Measurements from ENCODE around the gene RAB17.

The RAB17 gene

DNA sequence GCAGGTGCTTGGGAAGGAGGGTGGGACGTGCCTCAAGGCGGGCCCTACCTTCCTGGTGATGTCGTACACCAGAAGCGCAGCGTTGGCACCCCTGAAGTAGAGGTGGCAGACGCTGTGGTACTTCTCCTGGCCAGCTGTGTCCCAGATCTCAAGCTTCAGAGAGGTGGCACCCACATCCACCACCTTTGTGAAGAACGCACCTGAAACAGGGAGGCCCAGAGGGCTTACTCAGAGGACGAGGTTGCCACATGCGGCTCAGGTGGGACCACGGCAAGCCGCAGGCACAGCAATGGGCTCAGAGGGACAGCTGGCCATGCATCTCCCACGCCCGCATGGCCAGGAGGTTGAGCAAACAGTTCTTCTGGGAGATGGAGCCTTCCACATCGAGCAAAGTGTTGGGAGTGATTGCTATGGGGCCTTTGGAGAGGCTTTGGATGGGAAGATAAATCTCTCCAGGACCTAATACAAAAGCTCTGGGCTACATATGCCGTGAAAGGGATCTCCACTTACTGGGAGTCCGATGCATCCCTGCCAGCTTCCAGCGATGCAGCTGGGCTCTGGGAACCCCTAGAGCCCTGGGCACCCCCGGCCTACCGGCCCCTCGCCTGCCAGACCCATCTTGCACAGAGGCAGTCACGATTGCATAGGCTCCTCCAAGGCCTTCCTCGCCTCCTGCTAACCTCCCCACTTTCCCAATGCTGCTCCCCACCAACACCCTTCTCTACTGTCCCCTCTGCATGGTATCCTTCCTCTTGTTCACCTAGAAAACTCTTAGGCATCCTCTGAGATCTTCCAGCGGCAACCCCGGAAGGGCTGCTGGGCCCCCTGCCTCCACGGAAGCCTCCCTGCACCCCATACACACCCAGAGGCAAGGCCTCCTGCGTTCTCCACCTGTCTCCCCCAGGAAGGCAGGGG lies 12.3 kb downstream of the RAB17 start:
- no peak overlapping the region for H3K4me3 Mint-ChIP-seq
- H3K27ac Mint-ChIP-seq, result no peak overlapping the region
- no peaks in the 10 kb centered on the region for H3K9me3 Mint-ChIP-seq
- no peaks in the 10 kb centered on the region for H3K36me3 Mint-ChIP-seq (ENCODE audit: low read depth)
- H3K4me1 Mint-ChIP-seq (ENCODE audit: low read depth), result peaks cover 5% of the 10 kb centered on the region
- H3K27me3 Mint-ChIP-seq, result no peaks in the 10 kb centered on the region

DNA sequence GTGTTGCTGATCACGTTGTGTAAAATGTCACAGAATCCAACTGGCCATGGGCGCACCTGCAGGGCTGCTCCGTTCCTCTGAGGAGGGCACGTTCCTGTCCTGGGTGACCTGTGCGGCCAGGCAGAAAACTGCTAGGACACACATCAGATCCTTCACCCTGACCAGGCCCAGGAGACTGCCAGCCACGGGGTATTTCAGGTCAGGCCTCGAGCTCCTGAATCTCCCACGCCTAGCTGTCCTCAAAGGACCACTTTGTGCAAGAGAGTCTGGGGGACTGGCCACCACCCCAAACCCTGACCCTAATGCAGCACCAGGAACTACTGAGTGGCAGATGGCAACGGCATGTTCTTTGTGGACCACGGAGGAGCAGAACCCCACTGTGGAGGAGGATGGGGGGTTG lies 13.1 kb downstream of the RAB17 start:
- no peaks in the 10 kb centered on the region for H3K36me3 Mint-ChIP-seq (ENCODE audit: low read depth)
- no peak overlapping the region for H3K4me3 Mint-ChIP-seq
- peaks cover 5% of the 10 kb centered on the region for H3K4me1 Mint-ChIP-seq (ENCODE audit: low read depth)
- H3K27me3 Mint-ChIP-seq, result no peaks in the 10 kb centered on the region
- H3K9me3 Mint-ChIP-seq, result no peaks in the 10 kb centered on the region
- no peak overlapping the region for H3K27ac Mint-ChIP-seq

DNA sequence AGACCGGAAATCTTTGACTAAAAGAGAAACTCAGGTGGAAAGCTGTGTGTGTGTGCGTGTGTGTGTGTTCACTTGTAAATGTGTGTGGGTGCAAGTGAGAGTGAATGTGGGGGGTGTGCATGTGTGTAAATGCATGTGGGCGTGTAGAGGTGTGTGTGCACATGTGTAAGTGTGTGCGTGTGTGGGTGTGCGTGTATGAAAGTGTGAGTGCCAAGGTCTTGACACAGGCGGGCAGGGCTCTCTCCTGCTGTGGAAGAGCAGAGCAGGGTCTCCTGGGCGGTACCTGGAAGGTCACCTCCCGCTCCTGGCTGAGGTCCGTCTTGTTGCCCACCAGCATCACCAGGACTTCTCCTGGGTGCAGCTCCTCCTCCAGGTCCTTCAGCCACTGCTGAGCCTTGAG lies 13.6 kb downstream of the RAB17 start:
- Mint-ChIP-seq H3K4me3 (no peak overlapping the region), H3K27me3 (no peaks in the 10 kb centered on the region), H3K9me3 (no peaks in the 10 kb centered on the region), H3K4me1 (ENCODE audit: low read depth) (peaks cover 5% of the 10 kb centered on the region), H3K36me3 (ENCODE audit: low read depth) (no peaks in the 10 kb centered on the region), H3K27ac (no peak overlapping the region)

DNA sequence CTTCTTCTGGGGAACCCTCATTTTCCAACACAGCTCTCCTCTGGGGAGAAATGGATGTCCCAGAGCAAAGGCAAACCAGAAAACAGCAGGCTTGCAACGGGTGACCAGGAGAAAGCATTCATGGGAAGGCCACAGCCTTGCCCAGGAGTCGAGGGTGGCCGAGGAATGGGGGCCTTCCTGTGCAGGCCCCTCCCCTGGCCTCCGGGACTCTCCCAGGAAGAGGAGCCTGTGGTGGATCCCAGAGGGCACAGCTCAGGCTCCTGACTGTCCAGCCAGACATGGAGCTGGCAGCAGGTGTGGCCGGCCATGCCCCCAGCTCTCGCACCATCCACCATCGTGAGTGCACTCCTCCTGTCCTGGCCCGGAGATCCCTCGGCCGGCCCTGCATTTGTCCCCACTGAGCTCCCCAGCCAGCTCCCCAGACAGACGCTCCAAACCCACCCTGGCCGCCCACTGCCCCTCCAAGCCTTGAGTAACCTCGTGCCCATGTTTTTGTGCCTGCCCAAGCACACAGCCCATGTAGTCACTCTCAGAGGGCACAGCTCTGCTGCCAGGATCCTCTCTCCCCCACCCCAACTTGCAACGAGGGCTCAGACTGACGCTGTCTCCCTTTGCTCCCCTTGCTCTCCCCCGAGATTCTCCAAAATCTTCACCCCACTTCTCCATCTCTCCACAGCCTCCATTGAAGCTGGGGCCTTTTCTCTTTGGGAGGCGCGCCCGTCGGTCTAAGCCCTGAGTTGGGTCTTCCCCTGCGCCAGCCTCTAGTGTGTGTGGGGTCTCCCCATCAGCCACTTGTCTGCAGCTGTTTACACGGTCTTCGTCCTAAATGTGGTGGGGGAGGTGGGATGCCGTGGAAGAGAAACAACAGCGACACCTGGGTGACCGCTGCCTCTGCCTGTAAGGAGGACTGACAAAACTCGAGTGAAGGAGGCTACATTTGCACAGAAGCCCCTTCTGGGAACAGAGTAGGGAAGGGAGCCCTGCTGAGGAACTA lies 14.4 kb downstream of the RAB17 start:
- no peaks in the 10 kb centered on the region for H3K9me3 Mint-ChIP-seq
- no peaks in the 10 kb centered on the region for H3K27me3 Mint-ChIP-seq
- H3K4me3 Mint-ChIP-seq, result no peak overlapping the region
- H3K36me3 Mint-ChIP-seq (ENCODE audit: low read depth), result no peaks in the 10 kb centered on the region
- H3K27ac Mint-ChIP-seq, result no peak overlapping the region
- H3K4me1 Mint-ChIP-seq (ENCODE audit: low read depth), result no peaks in the 10 kb centered on the region

DNA sequence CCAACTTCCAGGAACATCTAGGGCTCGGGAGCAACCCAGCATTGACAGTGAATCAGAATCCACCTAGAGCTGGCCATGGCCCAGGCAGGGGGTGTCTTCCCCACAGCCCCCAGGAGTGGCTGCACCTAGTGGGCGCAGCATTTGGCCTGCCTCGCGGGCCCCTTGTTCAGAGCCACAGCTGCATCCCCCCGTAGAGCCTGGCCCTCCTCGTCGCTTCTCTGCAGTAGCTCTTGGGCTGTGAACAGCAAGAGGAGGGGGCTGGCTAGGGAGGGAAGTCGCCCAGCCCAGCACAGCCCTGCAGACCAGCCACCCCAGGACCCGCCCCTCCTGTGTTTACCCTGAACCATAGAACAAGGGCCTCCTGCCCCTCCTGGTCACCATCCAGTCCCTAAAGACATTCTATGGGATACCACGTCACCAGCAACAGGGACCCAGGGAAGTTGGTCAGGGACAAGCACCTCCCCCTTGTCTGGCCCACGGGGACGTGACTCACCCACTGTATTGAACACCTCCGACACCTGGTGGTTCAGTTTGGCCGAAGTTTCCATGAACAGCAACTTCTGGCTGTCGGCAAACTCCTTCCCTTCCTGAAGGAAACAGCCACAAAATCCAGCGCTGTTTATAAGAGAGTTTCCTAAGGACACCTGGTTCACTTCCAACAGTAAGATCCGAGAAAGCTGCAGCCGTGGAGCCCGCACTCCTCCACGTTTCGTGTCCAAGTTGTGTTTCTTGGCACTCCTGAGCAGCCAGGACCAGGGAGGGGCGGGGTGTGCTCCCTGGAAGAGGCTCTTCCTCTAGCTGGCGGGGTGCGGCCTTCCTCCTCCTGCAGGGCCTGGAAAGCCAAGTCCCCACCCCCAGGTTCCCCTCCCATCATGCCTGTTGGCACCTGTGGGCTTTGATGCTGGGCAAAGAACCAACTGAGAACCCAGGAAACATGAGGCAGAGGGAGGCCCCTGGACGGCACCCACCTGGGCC lies 15.4 kb downstream of the RAB17 start:
- H3K27me3 Mint-ChIP-seq, result no peaks in the 10 kb centered on the region
- H3K27ac Mint-ChIP-seq, result no peak overlapping the region
- H3K9me3 Mint-ChIP-seq, result no peaks in the 10 kb centered on the region
- H3K4me3 Mint-ChIP-seq, result no peak overlapping the region
- no peaks in the 10 kb centered on the region for H3K4me1 Mint-ChIP-seq (ENCODE audit: low read depth)
- H3K36me3 Mint-ChIP-seq (ENCODE audit: low read depth), result no peaks in the 10 kb centered on the region

DNA sequence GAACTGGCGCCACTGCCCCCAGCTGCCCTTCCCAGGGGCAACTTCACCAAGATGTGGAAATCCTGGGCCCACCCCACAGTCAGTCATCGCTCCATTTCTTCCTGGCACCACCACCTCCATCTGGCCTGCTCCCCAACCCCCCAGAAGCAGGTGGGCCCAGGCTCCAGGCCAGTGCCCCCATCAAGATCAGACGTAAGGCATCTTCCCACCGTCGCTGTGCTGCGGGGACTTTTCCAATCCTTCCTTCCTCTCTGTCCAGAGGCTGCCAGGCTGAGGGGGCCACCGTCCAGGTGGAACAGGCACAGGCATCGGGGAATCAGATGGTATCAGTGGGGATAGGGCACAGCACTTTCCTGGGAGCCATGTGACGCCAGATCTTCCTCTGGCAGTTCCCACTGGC lies 16.1 kb downstream of the RAB17 start:
- Mint-ChIP-seq H3K4me1 (ENCODE audit: low read depth) (no peaks in the 10 kb centered on the region), H3K27me3 (peaks cover 4% of the 10 kb centered on the region), H3K27ac (no peak overlapping the region), H3K36me3 (ENCODE audit: low read depth) (no peaks in the 10 kb centered on the region), H3K9me3 (no peaks in the 10 kb centered on the region), H3K4me3 (no peak overlapping the region)

DNA sequence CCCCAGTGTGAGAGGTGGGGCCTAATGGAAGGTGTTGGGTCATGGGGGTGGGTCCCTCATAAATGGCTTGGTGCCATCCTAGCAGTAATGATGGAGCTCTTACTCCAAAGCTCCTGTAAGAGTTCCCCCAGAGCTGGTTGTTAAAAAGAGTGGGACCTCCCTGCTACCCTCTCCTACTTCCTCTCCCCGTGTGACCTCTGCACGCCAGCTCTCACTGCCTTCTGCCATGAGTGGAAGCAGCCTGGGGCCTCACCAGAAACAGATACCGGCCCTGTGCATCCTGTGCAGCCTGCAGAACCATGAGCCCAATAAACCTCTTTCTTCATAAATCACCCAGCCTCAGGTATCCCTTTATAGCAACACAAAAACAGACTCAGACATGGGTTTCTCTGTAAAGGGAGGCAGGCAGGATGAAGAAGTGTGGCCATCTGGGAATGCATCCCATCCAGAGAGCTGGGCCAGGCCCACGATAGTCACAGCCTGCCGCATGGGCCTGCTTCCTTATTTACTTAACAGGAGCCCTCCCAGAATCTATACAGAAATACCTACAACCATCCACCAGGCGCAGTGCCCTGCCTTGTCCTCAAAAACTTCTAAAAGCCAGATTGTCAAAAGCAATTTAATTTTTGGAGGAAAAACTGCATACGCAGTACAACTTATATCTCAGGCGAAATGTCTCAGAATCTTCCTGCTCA lies 16.7 kb downstream of the RAB17 start:
- no peak overlapping the region for H3K4me3 Mint-ChIP-seq
- H3K27ac Mint-ChIP-seq, result no peak overlapping the region
- no peaks in the 10 kb centered on the region for H3K4me1 Mint-ChIP-seq (ENCODE audit: low read depth)
- H3K27me3 Mint-ChIP-seq, result peaks cover 5% of the 10 kb centered on the region
- H3K9me3 Mint-ChIP-seq, result no peaks in the 10 kb centered on the region
- no peaks in the 10 kb centered on the region for H3K36me3 Mint-ChIP-seq (ENCODE audit: low read depth)

DNA sequence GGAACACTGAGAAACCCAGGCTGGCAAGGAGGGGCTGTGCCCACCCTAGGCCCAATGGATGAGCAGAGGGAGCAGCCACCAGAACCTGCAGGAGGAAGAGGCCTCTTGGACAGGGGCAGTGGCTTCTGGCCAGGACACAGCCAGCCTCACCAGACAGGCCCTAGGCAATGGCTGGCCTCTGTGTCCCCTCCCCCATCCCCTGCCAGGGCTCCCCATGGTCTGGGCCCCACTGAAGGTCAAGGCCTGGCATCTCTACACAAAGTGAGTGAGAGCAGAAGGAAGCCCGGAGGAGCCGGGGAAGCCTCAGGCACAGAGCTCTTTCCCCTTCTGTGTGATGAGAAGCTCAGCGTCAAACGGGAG lies 17.8 kb downstream of the RAB17 start:
- H3K4me1 Mint-ChIP-seq (ENCODE audit: low read depth), result no peaks in the 10 kb centered on the region
- H3K27me3 Mint-ChIP-seq, result peaks cover 5% of the 10 kb centered on the region
- no peaks in the 10 kb centered on the region for H3K36me3 Mint-ChIP-seq (ENCODE audit: low read depth)
- H3K4me3 Mint-ChIP-seq, result no peak overlapping the region
- H3K9me3 Mint-ChIP-seq, result no peaks in the 10 kb centered on the region
- no peak overlapping the region for H3K27ac Mint-ChIP-seq

DNA sequence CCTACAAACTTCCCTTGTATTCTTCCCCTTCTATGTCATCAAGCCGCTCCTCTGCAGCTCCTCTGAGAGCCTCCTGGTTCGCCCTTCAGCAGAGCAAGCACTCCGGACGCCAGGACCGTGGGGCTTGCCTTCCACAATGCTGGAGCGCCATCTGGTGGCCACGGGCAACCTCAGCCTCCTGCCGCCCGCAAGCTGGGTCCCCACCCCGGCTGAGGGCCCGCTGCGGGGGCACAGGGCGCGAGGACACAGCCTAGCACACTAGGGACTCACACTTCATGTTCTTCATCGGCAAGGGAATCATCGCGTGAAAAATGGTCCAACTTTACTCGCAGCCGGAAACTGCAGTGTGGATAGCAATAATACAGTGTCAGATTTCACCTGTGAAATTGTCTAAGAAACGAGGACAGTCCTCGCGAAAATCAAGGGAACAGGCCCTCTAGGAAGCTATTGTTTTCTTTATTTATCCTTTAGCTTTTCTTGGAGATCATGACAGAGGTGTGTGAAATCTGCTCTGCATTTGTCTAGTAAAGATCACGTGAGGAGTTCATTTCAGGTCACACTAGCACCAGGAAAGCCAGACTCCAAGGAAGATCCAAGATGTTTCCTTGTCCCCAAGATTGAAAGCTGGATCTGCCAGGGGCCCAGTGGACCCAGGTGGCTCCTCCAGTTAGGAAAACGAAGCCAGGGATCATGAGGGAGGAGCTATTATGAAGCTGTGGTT lies 18.4 kb downstream of the RAB17 start:
- no peaks in the 10 kb centered on the region for H3K9me3 Mint-ChIP-seq
- no peak overlapping the region for H3K4me3 Mint-ChIP-seq
- H3K4me1 Mint-ChIP-seq (ENCODE audit: low read depth), result no peaks in the 10 kb centered on the region
- no peak overlapping the region for H3K27ac Mint-ChIP-seq
- no peaks in the 10 kb centered on the region for H3K36me3 Mint-ChIP-seq (ENCODE audit: low read depth)
- H3K27me3 Mint-ChIP-seq, result peaks cover 5% of the 10 kb centered on the region

DNA sequence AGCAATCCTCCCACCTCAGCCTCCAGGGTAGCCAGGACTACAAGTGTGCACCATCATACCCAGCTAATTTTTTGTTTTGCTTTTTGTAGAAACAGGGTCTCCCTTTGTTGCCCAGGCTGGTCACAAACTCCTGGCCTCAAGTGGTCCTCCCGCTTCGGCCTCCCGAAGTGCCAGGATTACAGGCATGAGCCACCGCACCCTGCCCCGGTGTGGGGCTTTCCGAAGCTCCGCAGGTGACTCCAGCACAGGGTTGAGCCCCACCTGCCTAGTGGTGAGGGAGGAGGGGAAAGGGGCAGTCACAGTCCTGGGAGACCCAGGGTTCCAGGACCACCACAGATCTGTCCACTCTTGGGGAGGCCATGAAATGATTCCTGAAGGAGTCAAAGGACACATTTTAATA lies 19.0 kb downstream of the RAB17 start:
- Mint-ChIP-seq H3K4me3 (no peak overlapping the region), H3K4me1 (ENCODE audit: low read depth) (no peaks in the 10 kb centered on the region), H3K27ac (no peak overlapping the region), H3K9me3 (no peaks in the 10 kb centered on the region), H3K27me3 (peaks cover 5% of the 10 kb centered on the region), H3K36me3 (ENCODE audit: low read depth) (no peaks in the 10 kb centered on the region)

DNA sequence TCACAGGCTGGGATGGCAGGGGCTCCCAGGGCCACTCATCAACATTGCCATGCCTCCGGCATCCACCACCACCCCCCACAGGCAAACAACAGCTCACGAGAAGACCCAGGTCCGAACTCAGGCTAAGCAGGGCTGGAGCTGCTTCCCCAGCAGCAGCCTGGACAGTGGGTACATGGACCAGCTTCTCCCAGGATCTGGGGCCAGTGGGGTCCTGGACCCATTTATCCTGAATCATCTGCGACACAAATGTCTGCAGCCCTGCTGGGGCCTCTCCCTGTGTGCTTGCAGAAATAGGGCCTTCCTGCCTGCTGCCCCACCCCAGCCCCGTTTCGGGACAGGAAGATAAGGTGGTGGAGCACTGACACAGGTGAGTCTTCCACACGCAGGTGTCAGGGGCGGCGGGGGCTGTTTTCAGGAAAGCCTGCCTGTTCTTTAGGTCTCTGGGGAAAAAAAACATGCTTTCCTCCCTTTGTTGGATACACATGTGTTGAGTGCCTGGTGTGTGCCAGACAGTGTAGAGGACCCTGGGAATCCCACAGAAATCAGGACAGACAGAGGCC lies 19.7 kb downstream of the RAB17 start:
- Mint-ChIP-seq H3K27ac (no peak overlapping the region), H3K4me3 (no peak overlapping the region), H3K9me3 (no peaks in the 10 kb centered on the region), H3K27me3 (peaks cover 5% of the 10 kb centered on the region), H3K4me1 (ENCODE audit: low read depth) (no peaks in the 10 kb centered on the region), H3K36me3 (ENCODE audit: low read depth) (no peaks in the 10 kb centered on the region)

DNA sequence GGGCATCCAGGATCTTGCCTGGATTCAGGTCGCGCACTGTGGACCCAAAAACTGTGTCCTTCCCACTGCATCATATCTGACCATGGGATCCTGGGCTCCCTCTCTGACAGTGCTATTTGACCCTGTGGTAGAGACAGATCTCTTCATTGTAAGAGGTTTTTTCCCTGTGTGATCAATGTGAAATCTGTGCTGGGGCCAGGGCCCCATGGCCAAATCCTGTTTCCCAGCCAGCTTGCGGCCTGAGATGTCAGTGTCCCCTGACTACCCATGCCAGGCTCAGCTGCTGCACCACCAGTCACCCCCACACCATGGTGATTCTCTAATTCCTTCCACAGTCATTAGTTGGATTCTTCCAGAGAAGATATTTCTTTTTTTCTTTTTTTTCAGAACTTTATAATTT lies 20.6 kb downstream of the RAB17 start:
- Mint-ChIP-seq H3K27ac (no peak overlapping the region), H3K4me3 (no peak overlapping the region), H3K36me3 (ENCODE audit: low read depth) (no peaks in the 10 kb centered on the region), H3K27me3 (peaks cover 5% of the 10 kb centered on the region), H3K9me3 (no peaks in the 10 kb centered on the region), H3K4me1 (ENCODE audit: low read depth) (no peaks in the 10 kb centered on the region)

DNA sequence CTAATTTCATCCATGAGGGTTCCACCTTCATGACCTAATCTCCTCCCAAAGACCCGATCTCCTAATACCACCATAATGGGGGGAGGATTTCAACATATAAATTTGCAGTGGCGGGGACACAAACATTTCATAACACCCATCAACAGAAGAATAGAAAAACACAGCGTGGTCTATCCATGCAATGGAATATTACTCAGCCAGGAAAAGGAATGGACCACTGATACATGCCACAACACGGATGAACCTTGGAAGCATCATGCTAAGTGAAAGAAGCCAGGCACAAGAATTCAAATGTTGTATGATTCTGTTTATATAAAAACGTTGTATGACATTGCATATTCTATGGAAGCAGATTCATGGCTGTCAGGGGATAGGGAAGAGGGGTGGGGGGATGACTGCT lies 21.5 kb downstream of the RAB17 start:
- Mint-ChIP-seq H3K4me1 (ENCODE audit: low read depth) (no peaks in the 10 kb centered on the region), H3K27ac (no peak overlapping the region), H3K27me3 (peaks cover 11% of the 10 kb centered on the region), H3K9me3 (no peaks in the 10 kb centered on the region), H3K36me3 (ENCODE audit: low read depth) (no peaks in the 10 kb centered on the region), H3K4me3 (no peak overlapping the region)
